DMS53 (cell line): ENCODE data around the gene ASTN1.

Experiments
- DNase-seq: peaks from one replicate; lab custom pipeline; 2025; lab: John Stamatoyannopoulos, UW

ASTN1 gene

DNA sequence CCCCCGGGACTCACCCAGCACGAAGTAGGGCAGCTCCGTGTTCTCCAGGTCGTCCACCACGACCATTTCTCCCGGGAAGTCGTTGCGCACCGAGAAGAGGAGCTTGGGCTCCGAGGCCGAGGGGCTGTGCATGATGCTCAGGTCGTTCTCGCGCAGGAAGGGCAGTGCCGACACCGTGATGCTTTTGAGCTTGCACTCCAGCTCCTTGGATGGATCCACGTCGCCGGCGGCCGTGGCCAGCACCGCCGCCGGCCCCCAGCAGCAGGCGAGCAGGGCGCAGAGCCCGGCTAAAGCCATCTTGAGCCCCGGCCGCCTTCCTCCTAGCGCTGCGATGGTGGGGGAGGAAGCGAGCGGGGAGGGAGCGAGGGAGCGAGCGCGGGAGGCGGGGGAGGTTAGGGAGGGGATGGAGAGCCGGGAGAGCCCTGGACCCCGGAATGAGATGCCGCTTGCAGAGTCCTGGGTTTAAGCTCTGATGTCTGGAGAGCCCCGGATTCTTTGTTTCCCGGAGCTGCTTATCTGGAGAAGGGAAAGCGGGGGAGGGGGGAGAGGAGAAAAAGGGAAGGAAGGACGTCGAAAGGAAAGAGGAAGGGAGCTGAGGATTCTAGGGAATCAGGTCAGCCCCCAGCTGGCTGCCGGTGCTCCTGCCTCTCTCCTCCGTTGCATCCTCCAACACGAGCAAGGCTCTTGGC lies at the start of gene ASTN1:
Gene ASTN1 (minus strand): TSS at position 333 of the 689 bp plus-strand sequence. CDS start 36 bp downstream, at position 297.
- DNase-seq = peak; percentile 64

DNA sequence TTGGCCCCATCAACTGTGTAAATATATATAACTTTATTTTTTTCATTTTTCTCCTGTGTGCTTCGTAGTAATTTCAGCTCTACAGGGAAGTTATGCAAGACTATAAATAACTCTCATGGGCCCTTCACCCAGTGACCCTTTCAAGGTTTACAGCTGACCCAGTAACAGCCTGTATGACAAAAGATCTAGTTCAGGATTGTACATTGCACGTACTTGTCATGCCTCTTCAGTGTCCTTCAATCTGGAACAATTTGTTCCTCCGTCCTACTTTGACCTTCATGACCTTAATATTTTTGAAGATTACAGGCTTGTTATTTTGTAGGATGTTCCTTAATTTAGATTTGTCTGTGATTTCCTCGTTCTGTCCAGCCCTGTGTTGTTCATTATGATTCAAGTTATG lies 46.7 kb upstream of the ASTN1 start:
- DNase-seq = peak; percentile 39

DNA sequence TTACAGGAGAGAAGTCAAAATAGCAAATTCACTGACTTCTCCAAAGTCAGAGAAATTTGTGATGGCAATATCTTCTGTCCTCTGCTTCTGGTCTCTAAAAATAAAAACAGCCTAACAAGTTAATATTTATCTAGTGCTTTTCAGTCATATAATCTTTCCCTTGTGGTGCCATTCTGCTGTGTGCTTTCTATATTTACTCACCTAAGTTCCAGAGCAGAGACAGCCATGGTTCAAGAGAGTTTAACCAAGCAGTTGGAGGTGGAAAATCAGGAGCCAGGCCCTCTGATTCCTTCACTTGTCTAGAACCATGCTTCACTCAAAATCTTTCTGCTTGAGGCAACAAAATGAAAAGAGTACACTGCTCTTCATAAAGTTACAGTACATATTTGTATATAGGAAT lies 45.6 kb upstream of the ASTN1 start:
- DNase-seq = peak; percentile 69

DNA sequence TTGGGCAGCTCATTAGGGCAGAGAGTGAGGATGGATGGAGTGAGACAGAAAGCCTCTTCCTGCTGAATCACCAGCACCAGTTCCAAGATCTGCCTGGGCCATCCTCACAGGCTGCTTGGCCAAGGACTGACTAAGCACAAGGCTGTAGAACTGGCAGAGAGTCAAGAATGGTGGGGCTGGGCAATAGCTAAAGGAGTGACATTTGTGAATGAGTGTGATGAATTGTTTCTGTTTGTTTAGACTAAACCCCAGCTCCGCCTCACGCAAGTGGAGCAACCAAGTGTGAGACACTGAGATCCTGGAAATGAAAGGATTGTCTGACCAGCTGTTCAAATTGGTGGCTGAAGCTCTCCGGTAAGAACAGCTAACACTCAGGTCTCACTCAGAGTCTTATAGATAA lies 44.8 kb upstream of the ASTN1 start:
- peak; percentile 96 for DNase-seq

DNA sequence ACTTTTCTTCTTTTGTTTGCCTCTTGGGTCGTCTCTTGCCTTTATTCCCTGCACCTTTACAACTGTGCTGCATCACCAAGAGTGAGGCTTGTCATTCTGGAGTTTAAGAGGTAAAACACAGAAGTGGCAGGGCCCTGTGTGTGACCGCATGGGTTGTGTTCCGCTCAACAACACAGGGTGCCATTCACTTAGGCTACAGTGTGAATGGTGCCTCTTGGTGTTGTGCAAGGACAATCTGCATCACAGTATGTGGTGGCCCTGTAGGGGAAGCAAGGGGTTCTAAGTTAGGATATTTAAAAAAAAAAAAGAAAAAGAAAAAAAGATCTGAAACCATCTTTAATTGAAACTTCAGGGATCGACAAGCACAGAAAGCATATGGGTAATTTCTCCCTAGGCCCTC lies 44.4 kb upstream of the ASTN1 start:
- DNase-seq = peak; percentile 56

DNA sequence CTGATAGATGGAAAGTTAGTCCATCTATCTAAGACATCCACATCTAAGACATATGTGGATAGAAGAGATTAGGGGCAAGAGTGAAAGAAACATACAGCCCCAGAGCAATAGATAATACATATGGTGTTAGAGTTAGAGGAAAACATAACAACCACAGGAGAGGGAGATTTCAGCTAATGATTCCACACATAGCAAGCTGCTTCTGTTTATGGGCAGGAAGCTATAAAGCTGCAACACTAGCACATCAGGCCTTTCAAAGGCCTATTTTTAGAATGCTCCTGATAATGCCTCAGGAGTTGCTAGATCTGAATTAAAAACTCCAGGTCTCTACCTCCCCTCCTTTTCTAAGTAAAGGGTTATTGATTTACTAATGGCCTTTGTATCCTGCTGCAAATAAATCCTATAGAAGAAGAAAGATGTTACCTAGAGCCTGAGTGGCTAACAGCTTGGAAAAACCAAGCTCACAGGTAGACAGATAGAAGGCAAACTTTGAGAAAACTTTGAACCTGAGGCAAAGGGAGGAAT lies 42.4 kb upstream of the ASTN1 start:
- no peak for DNase-seq

DNA sequence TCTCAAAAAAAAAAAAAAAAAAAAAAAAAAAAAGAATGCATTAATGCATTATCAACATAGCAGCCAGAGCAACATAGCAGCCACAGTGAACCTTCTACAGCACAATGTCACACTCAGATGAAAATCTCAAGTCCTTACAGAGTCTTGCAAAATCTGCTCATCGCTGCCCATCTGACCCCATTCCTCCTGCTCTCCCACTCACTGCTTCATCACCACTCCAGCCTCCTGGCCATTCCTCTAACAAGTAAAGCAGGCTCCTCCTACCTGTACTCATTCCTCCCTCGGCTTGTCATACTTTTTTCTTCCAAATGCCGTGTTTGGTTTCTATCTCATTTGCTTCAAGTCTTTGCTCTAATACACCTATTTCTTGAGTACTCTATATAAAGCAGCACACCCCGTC lies 35.8 kb upstream of the ASTN1 start:
- no peak for DNase-seq

DNA sequence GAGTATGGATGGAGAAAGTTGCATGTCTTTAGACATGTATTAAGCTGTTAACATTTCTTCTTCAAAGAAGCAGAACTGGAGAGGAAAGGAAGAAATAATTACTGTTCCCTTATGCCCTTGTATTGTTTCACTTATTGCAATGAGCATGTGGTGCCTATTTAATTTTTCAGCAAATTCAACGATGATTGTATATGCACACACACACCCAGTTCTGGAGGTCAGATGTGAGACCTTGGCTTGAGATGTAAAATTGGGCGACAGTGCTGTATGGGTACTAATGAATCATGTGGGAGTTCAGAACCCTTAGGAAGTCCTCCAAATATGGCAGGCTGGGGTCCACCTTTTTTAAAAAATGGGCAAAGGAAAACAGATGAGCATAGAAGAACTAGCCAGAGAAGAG lies 33.7 kb upstream of the ASTN1 start:
- DNase-seq = no peak

DNA sequence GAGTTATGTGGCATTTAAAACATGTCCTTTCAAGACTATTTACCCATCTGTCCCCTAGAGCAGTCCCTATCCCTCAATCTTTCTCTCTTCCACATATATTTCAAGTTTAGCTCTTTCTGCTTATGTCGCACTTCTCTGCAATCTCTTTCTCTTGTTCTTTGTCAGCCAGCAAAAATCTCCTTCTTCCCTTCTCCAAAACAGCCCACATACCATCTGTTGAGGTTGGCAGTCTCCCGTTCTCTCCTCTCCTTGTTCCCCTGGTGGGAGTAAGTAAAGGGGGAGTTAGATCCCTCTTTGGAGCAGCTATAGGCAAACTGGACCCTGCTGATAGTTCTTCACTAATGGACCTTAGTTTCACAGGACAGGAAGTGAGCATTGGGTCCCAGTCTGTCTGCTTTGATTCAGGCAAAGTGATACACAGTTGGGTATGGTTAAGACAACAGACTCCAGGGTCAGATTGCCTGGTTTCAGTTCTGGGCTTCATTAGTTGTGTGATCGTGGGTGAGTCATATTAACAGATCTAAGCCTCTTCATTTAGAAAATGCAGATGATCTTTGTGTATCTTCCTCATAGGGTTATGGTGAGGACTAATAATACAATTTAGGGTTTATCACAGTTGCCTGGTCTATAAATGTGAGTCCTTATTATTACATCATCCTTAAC lies 25.9 kb upstream of the ASTN1 start:
- peak; percentile 9 for DNase-seq

DNA sequence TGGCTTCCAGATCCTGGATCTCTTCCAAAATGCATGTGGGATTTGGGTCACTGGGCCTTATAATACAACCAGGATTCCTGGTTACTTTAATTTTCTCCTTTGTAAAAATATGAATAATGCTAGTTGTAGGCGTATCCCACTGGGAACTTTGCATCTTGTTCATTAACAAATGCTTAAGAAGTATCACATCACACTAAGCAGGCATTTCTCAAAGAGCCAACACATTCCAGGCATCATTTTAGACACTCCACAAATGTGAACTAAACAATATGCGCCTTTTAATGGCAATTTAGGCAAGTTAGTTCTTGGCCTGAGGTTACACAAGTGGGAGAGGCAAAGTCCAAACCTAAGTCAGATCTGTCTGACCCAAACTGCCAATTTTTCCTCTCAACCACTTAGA lies 22.1 kb upstream of the ASTN1 start:
- DNase-seq = no peak

DNA sequence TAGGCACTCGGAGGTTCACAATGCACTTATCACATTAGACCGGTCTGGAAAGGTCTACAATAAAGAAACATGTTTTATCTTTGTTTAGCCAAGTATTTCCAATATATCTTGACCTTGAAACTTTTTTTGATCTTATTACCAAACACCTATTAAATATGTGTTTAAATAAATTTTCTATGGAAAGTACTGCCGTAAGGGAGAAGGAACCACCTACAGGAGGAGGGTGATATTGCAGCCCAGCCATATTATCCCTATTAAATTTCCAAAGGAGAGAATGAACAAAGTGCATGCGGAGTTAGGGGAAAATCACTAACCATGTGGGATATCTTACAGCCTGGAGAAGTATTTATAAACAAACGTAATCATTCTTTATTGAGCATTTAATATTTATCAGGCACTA lies 20.7 kb upstream of the ASTN1 start:
- peak; percentile 50 for DNase-seq

DNA sequence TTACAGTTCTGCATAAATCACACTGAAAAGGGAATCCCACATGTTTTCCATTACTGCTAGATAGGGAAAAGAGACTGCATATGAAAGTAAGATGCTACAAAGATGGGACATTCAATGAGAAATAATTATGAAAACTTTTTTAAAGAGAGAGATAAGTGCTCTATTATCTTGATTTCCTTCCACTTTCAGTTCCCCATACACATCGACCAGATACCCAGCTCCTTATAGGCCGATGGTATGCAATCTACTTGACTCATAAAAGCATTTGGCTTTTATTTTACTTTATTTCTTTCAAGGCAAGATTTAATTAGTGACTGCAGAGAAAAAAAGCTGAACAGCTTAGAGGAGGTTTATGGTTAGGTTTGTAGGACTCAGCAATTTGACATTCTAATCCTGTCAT lies 19.3 kb upstream of the ASTN1 start:
- no peak for DNase-seq

DNA sequence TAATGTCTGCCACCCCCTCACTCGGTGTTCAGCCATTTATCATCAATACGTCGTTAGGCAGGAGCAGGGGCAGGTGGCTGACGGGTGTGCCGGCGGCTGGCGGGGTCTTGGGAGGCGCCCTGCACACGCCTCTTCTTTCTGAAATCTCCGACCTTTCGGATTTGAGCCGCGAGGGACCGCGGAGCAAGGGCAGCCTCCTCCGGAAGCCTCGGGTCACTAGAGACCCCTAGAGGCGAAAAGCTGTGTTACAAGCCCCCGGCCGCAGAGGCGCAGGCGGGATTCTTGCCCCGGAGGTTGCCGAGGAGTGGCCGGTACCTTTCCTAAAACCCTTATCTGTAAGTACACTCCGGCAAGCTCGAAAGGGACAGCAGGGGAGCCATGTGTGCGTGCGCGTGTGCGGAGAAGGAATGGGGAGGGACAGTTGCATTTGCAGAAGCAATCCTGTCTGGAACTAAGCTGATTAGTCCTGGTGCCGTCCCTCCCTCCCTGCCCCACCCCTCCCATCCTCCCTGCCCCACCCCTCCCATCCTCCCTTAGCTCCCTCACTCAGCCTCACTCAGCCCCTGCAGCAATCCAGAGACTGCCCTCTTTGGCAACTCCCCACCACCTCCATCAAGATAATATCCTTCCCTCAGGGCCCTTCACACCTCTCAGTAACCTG lies 17.2 kb upstream of the ASTN1 start:
- DNase-seq = peak; percentile 84

DNA sequence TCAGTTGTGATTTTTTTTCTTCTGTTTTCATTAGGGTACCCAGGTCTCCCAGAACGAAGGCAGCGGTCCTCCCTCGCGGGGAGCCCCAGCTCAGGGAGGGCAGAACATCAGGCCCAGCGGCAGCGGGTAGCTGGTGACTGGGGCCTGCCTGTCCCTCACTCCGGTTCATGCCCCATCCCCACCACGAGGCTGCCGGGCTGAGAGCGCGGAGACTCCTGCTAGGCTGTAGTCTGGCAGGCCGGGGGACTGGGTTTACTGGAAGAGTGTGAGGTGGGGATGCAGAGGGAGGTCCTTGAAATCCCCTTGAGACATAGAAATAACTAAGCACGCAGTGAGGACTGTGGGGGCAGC lies 16.7 kb upstream of the ASTN1 start:
- DNase-seq = no peak

DNA sequence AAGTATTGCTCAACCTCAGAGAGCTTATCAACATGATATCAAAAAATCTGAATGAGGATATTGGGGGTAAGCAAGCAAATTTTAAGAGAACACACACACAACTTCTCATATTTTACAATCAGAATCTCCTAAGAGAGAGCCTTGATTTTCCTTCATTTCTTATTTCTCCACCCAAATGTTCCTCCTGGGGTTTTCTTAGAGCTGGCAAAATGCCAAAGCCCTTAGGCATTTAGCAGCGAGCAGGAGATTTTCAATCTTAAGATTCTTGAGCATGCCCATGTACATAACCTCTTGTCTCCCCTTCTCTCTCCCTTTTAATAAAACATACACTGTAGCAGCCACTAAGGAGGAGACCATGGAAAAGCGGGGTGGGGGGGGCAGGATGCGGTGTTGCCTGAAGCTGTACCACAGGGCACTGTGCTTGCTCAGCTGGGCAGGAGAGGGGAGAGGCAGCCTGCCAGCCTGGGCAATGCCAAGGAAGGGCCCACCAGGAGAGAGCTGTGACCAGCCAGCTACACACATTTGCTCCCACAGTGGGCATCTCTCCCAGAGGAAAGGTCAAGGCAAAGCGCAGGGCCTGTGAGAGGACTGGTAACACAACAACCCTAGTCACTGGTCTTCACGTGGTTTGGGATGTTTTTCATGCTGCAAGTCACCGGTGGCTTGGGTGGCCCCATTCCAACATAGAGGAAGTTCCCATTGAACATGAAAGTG lies 10.6 kb upstream of the ASTN1 start:
- DNase-seq = no peak

DNA sequence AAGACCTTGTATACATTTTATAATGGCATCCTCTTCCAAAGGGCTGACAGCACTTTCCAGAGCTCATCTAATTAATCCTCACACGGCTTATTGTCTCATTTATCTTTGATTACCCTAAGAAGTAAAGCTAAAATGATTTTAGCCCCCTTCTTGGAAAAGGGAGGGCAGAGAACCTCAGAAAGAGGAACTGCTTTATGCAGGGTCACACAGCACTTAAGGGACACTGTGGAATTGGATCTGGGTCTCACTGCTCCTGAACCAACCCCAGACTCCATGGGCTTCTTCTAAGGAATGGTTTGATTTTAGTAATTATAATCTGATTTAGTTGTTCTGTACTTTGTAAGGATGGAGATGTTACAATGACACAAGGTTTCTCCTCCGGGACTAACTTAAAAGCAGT lies 9.5 kb upstream of the ASTN1 start:
- DNase-seq = no peak

DNA sequence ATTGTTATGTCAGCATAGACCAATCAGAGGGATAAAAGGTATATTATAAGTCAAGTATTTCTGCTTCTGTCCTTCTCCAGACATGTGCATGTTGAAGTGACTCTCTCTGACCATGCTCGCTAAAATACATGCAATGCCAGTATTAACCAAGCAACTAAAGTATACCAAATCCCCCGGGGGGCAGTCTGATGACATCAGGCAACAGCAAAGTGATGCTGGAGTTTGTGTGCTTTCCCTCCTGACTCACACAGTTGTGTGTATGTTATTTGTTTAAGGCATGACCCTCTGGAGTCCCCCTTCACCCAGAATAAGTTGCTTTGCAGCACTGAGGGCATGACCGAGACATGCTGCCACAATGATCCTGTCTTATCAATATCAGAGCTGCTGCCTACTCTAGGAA lies 8.4 kb upstream of the ASTN1 start:
- DNase-seq = no peak

DNA sequence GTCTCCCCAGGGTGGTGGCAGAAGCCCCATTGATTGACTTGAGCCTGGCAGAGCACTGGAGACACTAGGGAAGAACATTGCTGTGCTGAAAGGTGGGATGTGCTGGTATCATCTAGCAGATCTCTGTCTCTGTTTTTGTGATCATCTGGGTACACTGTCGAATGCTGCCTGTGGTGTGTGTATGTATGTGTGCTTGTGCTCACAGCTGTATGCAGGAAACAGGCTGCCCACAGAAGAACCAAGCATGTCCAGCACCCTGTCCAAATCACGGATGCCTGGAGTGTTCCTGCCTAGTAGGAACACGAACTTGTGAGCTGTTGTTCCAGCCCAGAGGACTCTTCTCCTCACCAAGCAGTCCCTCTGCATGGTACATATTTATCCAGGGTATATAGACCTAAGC lies 7.8 kb upstream of the ASTN1 start:
- DNase-seq = no peak

DNA sequence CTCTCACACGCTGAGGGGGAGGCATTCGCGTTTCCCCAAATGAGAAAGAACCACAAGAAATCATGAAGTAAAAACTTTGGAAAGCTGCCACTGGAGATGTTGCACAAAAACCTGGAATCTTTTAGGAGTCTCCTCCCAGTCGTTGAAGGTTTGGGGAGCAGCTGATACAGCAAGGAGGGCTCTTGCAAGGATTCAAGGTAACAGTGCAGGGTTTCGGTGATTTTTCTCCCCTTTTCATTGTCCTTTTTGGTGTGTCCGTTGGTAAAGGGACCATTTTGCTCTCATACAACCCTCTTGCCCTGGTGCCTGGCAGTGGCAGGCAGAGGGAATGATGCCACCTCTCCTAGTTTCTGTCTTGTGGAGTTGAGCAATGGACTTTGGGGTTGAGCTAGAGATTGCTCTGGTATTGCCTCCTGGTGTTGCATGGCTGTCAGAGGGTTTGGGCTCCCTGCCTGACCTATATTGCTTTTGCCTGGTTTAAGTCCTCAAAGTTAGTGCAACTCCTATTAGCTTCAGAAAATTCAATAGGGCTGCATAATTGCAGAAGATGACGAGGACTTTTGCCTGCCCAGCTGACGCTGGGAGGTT lies 7.1 kb upstream of the ASTN1 start:
- DNase-seq = peak; percentile 11

DNA sequence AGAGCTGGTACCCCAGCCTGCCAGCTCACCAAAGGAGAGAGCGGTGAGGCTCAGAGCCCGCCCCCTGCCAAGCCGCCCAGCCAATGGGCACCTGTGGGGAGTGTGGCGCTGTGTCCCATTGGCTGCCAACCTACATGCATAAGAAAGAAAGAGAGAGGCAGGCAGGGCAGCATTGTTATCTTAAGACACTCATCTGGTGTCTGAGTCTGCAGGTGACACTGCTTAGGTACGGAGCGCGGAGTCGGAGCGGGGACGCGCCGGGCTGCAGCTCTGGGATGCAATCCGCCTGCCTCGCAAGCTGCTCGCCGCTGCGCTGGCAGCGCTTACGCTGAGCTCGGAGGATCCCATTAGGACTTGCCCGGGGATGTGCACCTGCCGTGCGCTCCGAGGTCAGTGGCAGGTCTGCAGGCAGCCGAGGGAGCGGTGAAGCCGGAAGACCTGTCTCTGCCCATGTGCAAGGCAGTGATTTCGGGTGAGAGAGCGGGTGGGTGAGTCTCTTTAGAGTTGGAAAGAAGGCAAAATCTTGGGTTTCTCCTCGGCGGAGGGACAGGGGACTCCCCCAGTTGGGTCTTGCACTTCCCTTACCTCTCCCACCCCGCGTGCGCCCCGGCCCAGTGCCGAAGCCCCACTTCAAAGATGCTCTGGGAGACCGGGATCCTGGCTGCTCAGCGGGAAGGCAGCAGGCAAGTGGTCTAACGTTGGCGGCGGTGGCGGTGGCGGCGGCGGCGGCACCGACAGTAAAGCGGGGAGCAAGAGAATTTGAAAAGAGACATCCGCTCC lies 6.4 kb upstream of the ASTN1 start, which contains the start of gene BRINP2:
Gene BRINP2 (plus strand): TSS at position 203 of the 780 bp plus-strand sequence. CDS start 58,919 bp downstream, outside the sequence.
- peak; percentile 92 for DNase-seq

DNA sequence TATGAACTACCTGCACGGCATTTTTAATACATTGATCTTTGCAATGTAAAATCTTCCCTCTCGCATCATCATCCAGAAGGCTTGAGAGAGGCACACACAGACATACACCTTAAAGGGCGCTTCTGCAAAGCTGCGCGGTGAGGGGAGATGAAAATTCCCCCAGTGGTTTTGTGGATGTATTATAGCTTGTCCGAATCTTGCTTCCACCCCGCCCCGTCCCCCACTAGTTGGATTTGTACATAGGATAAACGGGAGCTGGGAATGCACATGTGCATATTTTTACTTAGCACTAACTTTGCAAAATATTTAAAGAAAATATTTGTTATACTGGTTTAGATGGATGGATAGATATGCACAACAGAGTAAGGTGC lies 542 bp upstream of the ASTN1 start:
- DNase-seq = no peak
